Activated naive CD8-positive, alpha-beta T cell treated with anti-CD3 and anti-CD28 coated beads, Interleukin-2, amount 10 ng/mL, durations not matched to agents 7 days and 5 days (primary cell): ENCODE data around the gene UNC45A. TPM values are rescaled to one million over a fixed set of nuclear protein-coding genes. Genes with fewer than 3 reads are reported as not detected.

Experiments
- ATAC-seq: fragments of 150-1000 bp; cut with Tn5 transposase; one replicate; pipeline ENCODE4 v1.10.0; 2021; ENCODE audit warnings: low read depth, moderate library complexity
- POLR2A ChIA-PET: fragments of 350-600 bp; sonication (Branson Sonifier 250); formaldehyde crosslinking; loops from one replicate; lab custom pipeline; 2021; ENCODE audit warnings: antibody characterized with exemption; lab: Charles Lee
- DNase-seq: peaks from one replicate; pipeline ENCODE4 v3.0.0; 2021
- H3K27ac Mint-ChIP-seq: one replicate; pipeline ENCODE4 v1.8.0; 2022; ENCODE audit warnings: mild to moderate bottlenecking, mixed read lengths
- H3K27me3 Mint-ChIP-seq: one replicate; pipeline ENCODE4 v1.8.0; 2022; ENCODE audit warnings: mild to moderate bottlenecking, moderate library complexity, mixed read lengths
- H3K36me3 Mint-ChIP-seq: one replicate; pipeline ENCODE4 v1.8.0; 2021; ENCODE audit warnings: mild to moderate bottlenecking, mixed read lengths
- H3K4me1 Mint-ChIP-seq: one replicate; pipeline ENCODE4 v1.8.0; 2021; ENCODE audit warnings: mixed read lengths
- H3K4me3 Mint-ChIP-seq: one replicate; pipeline ENCODE4 v1.8.0; 2022; ENCODE audit warnings: mild to moderate bottlenecking, moderate library complexity, mixed read lengths
- H3K9me3 Mint-ChIP-seq: one replicate; pipeline ENCODE4 v1.8.0; 2021; ENCODE audit warnings: mixed read lengths
- total RNA-seq, 2 experiments: library from RNA; stranded (reverse); gene quantifications; one replicate each; pipeline ENCODE4 v1.2.3, GENCODE V29; 2021

The UNC45A gene
- total RNA-seq, 2 experiments from 2014 or later = 77.9 to 78.6 TPM

GRCh38 chr15:90930861-90931574 is 4.1 kb upstream of the UNC45A start:
- no peaks in the 10 kb centered on the region for H3K9me3 Mint-ChIP-seq
- POLR2A ChIA-PET = interaction anchor here (0.6 to 8.0 kb wide), 20 partner anchors 9 to 697 kb away, joined by 3 to 141 read pairs (median 4); partner anchors contain the start of genes BLM, CIB1, GDPGP1 and MAN2A2
- no peak for DNase-seq

DNA sequence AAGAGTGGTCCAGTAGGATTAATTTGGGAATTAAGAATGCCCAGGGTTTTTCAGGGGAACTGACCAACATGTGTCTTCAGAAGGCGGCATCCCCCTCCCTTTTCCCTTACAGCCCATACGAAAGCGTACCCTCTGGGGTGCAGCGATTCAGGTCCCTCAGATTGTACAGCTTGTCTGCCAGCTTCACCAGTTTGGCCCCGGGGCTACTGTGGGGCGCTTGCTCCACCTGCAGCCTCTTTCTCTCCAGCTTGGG is 3.6 kb upstream of the UNC45A start:
- Mint-ChIP-seq H3K27me3 (no peaks in the 10 kb centered on the region), H3K4me3 (peak overlapping the region; percentile 99), H3K9me3 (no peaks in the 10 kb centered on the region), H3K36me3 (peaks cover 4% of the 10 kb centered on the region), H3K4me1 (peaks cover 40% of the 10 kb centered on the region), H3K27ac (peak overlapping the region; percentile 99)
- POLR2A ChIA-PET = interaction anchor here (0.6 to 8.0 kb wide), 23 partner anchors 10 to 698 kb away, joined by 3 to 141 read pairs (median 4); partner anchors contain the start of genes BLM, CIB1, GDPGP1 and MAN2A2
- ATAC-seq (no peak), DNase-seq (no peak)

More at GRCh38 chr15:90930861-90931574, 4.1 kb upstream of the UNC45A start:
- H3K27me3 Mint-ChIP-seq = no peaks in the 10 kb centered on the region
- peak overlapping the region; percentile 99 for H3K27ac Mint-ChIP-seq
- H3K4me3 Mint-ChIP-seq = peak overlapping the region; percentile 99
- ATAC-seq = no peak
- peaks cover 36% of the 10 kb centered on the region for H3K4me1 Mint-ChIP-seq
- H3K36me3 Mint-ChIP-seq = no peaks in the 10 kb centered on the region

GRCh38 chr15:90931828-90932659 is 3.0 kb upstream of the UNC45A start, which contains the start of gene HDDC3:
Gene HDDC3 (minus strand): TSS chr15:90932549. CDS start chr15:90932540, 9 bp downstream.
- peaks cover 5% of the 10 kb centered on the region for H3K36me3 Mint-ChIP-seq
- ATAC-seq (peak; percentile 55), DNase-seq (peak; percentile 98)
- H3K27me3 Mint-ChIP-seq = no peaks in the 10 kb centered on the region
- H3K27ac Mint-ChIP-seq = peak within 1 kb of the TSS; percentile 99
- POLR2A ChIA-PET = interaction anchor here (0.6 to 8.0 kb wide), 28 partner anchors 10 to 698 kb away, joined by 3 to 141 read pairs (median 3); partner anchors contain the start of genes BLM, CIB1, GDPGP1 and MAN2A2
- H3K4me1 Mint-ChIP-seq = peaks cover 45% of the 10 kb centered on the region
- H3K9me3 Mint-ChIP-seq = no peaks in the 10 kb centered on the region
- peak within 1 kb of the TSS; percentile 99 for H3K4me3 Mint-ChIP-seq

GRCh38 chr15:90932660-90932991 is 2.5 kb upstream of the UNC45A start:
- H3K36me3 Mint-ChIP-seq = peaks cover 5% of the 10 kb centered on the region
- no peaks in the 10 kb centered on the region for H3K9me3 Mint-ChIP-seq
- DNase-seq = no peak
- peaks cover 46% of the 10 kb centered on the region for H3K4me1 Mint-ChIP-seq
- H3K27ac Mint-ChIP-seq = peak overlapping the region; percentile 99
- no peak for ATAC-seq
- H3K27me3 Mint-ChIP-seq = no peaks in the 10 kb centered on the region
- peak overlapping the region; percentile 99 for H3K4me3 Mint-ChIP-seq
- POLR2A ChIA-PET = interaction anchor here (0.6 to 8.0 kb wide), 16 partner anchors 9 to 667 kb away, joined by 3 to 141 read pairs (median 3); partner anchors contain the start of genes MAN2A2, PRC1 and RCCD1

GRCh38 chr15:90933301-90933700 is 1.8 kb upstream of the UNC45A start:
- Mint-ChIP-seq H3K4me3 (peak overlapping the region; percentile 32), H3K9me3 (no peaks in the 10 kb centered on the region), H3K4me1 (peaks cover 45% of the 10 kb centered on the region), H3K27me3 (no peaks in the 10 kb centered on the region), H3K27ac (peak overlapping the region; percentile 99), H3K36me3 (peaks cover 7% of the 10 kb centered on the region)
- DNase-seq (no peak), ATAC-seq (no peak)
- POLR2A ChIA-PET = interaction anchor here (1.0 to 8.0 kb wide), 5 partner anchors 21 to 152 kb away, joined by 3 to 141 read pairs (median 11); partner anchors contain the start of genes MAN2A2, PRC1 and RCCD1

GRCh38 chr15:90934256-90934948 is 683 bp upstream of the UNC45A start:
- no peaks in the 10 kb centered on the region for H3K9me3 Mint-ChIP-seq
- H3K27me3 Mint-ChIP-seq = no peaks in the 10 kb centered on the region
- DNase-seq (peak; percentile 88), ATAC-seq (peak; percentile 23)
- POLR2A ChIA-PET = interaction anchor here (1.1 to 8.0 kb wide), 10 partner anchors 12 to 237 kb away, joined by 3 to 141 read pairs (median 8); partner anchors contain the start of genes BLM, MAN2A2, PRC1 and RCCD1
- H3K4me1 Mint-ChIP-seq = peaks cover 41% of the 10 kb centered on the region
- H3K4me3 Mint-ChIP-seq = peak overlapping the region; percentile 89
- H3K36me3 Mint-ChIP-seq = peaks cover 8% of the 10 kb centered on the region
- peak overlapping the region; percentile 95 for H3K27ac Mint-ChIP-seq

DNA sequence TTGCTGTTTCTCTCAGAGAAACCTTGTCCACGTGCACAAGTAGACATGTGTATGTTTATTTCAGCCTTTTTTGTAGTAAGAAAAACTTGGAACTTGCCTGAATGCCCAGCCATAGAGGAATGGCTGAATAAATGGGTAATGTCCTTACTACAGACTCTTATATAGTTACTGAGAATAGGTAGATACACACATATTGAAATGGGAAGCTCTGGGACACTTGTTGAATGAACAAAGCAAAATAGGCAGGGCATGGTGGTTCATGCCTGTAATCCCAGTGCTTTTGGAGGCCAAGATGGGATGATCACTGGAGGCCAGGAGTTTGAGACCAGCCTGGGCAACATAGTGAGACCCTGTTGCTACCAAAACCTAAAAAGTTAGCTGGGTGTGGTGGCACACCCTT is 1.7 kb downstream of the UNC45A start:
- peaks cover 13% of the 10 kb centered on the region for H3K36me3 Mint-ChIP-seq
- H3K27me3 Mint-ChIP-seq = no peaks in the 10 kb centered on the region
- no peaks in the 10 kb centered on the region for H3K9me3 Mint-ChIP-seq
- H3K4me1 Mint-ChIP-seq = peaks cover 26% of the 10 kb centered on the region
- POLR2A ChIA-PET = interaction anchor here (3.5 kb wide), 1 partner anchor 18 kb away, joined by 40 read pairs; the partner anchor contains the start of gene RCCD1
- no peak overlapping the region for H3K27ac Mint-ChIP-seq
- no peak for ATAC-seq
- peak overlapping the region; percentile 89 for H3K4me3 Mint-ChIP-seq
- no peak for DNase-seq

DNA sequence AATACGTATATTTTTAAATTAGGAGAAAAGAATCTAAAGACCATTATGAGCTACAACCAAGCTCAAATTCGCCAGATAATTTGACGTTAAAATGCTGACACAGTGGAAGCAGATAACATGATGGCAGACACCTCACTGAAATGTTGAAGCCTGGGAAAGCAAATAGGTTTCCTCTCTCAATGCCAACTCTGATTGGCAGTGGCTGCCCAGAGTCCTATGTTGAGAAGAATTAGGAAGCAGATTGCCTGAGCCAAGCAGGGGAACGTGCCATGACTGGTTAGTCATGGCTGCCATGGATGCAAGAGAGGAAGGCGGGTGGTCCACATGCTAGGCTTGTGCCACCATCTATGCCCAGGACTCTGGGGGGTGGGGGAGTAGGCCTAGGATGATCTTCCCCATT is 3.2 kb downstream of the UNC45A start:
- no peaks in the 10 kb centered on the region for H3K9me3 Mint-ChIP-seq
- peaks cover 23% of the 10 kb centered on the region for H3K4me1 Mint-ChIP-seq
- no peak overlapping the region for H3K27ac Mint-ChIP-seq
- POLR2A ChIA-PET = interaction anchor here (1.8 kb wide), 1 partner anchor 16 kb away, joined by 6 read pairs; the partner anchor contains the start of gene RCCD1
- H3K36me3 Mint-ChIP-seq = peaks cover 23% of the 10 kb centered on the region
- DNase-seq (no peak), ATAC-seq (no peak)
- H3K27me3 Mint-ChIP-seq = no peaks in the 10 kb centered on the region
- no peak overlapping the region for H3K4me3 Mint-ChIP-seq

DNA sequence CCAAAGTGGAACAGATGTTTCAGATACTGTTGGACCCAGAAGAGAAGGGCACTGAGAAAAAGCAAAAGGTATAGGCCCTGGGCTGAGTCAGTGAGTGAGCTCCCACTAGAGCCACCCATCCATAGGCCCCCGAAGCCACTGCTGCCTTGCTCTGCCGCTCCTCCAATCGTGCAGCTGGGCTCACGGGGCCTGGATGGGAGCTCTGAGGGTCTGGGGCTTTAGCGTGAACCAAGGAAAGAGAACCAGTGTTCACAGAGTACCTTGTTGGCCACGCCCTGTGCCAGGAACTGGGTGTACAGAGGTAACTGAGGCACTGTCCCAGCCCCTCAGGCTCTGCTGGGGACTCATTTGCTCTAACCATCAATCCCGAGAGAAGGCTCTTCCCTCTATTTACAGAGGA is 4.7 kb downstream of the UNC45A start:
- Mint-ChIP-seq H3K27ac (no peak overlapping the region), H3K27me3 (no peaks in the 10 kb centered on the region), H3K36me3 (peaks cover 23% of the 10 kb centered on the region), H3K4me1 (peaks cover 14% of the 10 kb centered on the region), H3K4me3 (no peak overlapping the region), H3K9me3 (no peaks in the 10 kb centered on the region)
- ATAC-seq (no peak), DNase-seq (no peak)
- POLR2A ChIA-PET = interaction anchor here (0.8 to 1.8 kb wide), 3 partner anchors 10 to 37 kb away, joined by 3 to 6 read pairs (median 4); partner anchors contain the start of genes MAN2A2 and RCCD1

GRCh38 chr15:90941038-90941437 is 6.0 kb downstream of the UNC45A start:
- DNase-seq (no peak), ATAC-seq (no peak)
- H3K4me1 Mint-ChIP-seq = peaks cover 13% of the 10 kb centered on the region
- H3K27ac Mint-ChIP-seq = no peak overlapping the region
- H3K36me3 Mint-ChIP-seq = peaks cover 23% of the 10 kb centered on the region
- H3K27me3 Mint-ChIP-seq = no peaks in the 10 kb centered on the region
- no peak overlapping the region for H3K4me3 Mint-ChIP-seq
- no peaks in the 10 kb centered on the region for H3K9me3 Mint-ChIP-seq
- POLR2A ChIA-PET = interaction anchor here (1.7 kb wide), 1 partner anchor 14 kb away, joined by 5 read pairs; the partner anchor contains the start of gene RCCD1

GRCh38 chr15:90942354-90943120 is 7.5 kb downstream of the UNC45A start:
- Mint-ChIP-seq H3K4me3 (no peak overlapping the region), H3K4me1 (peaks cover 2% of the 10 kb centered on the region), H3K27ac (no peak overlapping the region), H3K36me3 (peaks cover 17% of the 10 kb centered on the region), H3K27me3 (no peaks in the 10 kb centered on the region), H3K9me3 (no peaks in the 10 kb centered on the region)
- ATAC-seq (no peak), DNase-seq (no peak)
- POLR2A ChIA-PET = interaction anchor here (0.7 to 1.7 kb wide), 5 partner anchors 10 to 207 kb away, joined by 3 to 5 read pairs (median 4); partner anchors contain the start of genes HDDC3 and RCCD1

DNA sequence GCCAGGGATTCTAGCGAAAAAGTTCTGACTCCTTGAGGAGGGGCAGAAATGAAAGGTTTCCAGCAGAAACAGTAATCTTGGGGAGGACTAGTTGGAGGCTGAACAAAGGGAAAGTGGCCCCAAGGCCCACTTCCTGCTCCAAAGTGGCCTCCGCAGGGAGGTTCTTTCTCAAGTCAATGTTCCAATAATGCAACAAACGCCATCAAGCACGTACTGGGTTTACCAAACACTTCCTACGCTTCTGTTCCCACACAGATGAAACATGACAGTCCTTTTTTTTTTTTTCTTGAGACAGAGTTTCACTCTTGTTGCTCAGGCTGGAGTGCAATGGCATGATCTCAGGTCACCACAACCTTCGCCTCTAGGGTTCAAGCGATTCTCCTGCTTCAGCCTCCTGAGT is 10.0 kb downstream of the UNC45A start:
- Mint-ChIP-seq H3K27ac (no peak overlapping the region), H3K9me3 (no peaks in the 10 kb centered on the region), H3K36me3 (peaks cover 21% of the 10 kb centered on the region), H3K27me3 (no peaks in the 10 kb centered on the region), H3K4me1 (peaks cover 2% of the 10 kb centered on the region), H3K4me3 (no peak overlapping the region)
- ATAC-seq = no peak
- POLR2A ChIA-PET = interaction anchor here (1.1 to 2.5 kb wide), 2 partner anchors 10 kb away, joined by 4 to 8 read pairs; partner anchors contain the start of gene UNC45A
- no peak for DNase-seq
